AG09309 (cell line): Measurements from ENCODE around the gene MAP1A.

Source experiments
- DNase-seq: peaks from one replicate; pipeline ENCODE4 v3.0.0-alpha.2; 2010; ENCODE audit warnings: low read depth
- H3K4me3 ChIP-seq: 2 replicates; pipeline ENCODE4 v1.5.1; 2011; ENCODE audit warnings: mild to moderate bottlenecking, low read depth, low read length, moderate library complexity; ENCODE audit not compliant: control insufficient read depth
- TF ChIP-seq, protein P1 (sequence below): IDR thresholded peaks from 2 replicates; pipeline ENCODE4 v1.5.1; 2011; ENCODE audit warnings: mild to moderate bottlenecking, low read depth, low read length, inconsistent platforms; ENCODE audit not compliant: insufficient read depth, control insufficient read depth; ENCODE audit errors: missing control alignments

MAP1A gene

DNA sequence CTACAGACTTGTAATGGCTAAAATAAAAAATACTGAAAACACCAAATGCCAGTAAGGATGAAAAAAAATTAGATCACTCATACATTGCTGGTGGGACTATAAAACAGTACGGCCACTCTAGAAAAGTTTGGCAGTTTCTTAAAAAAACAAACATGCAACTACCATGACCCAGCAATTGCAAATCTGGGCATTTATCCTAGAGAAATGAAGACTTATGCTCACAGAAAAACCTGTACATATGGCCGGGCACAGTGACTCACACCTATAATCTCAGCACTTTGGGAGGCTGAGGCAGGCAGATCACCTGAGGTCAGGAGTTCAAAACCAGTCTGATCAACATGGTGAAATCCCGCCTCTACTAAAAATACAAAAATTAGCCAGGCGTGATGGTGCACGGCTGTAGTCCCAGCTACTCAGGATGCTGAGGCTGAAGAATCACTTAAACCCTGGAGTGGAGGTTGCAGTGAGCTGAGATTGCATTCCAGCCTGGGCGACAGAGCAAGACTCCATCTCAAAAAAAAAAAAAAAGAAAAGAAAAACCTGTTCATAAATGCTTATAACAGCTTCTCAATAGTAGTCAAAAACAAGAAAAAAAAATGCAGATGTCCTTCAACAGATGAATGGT, 30.0 kb upstream of the MAP1A start:
- TF ChIP-seq, protein P1, sequence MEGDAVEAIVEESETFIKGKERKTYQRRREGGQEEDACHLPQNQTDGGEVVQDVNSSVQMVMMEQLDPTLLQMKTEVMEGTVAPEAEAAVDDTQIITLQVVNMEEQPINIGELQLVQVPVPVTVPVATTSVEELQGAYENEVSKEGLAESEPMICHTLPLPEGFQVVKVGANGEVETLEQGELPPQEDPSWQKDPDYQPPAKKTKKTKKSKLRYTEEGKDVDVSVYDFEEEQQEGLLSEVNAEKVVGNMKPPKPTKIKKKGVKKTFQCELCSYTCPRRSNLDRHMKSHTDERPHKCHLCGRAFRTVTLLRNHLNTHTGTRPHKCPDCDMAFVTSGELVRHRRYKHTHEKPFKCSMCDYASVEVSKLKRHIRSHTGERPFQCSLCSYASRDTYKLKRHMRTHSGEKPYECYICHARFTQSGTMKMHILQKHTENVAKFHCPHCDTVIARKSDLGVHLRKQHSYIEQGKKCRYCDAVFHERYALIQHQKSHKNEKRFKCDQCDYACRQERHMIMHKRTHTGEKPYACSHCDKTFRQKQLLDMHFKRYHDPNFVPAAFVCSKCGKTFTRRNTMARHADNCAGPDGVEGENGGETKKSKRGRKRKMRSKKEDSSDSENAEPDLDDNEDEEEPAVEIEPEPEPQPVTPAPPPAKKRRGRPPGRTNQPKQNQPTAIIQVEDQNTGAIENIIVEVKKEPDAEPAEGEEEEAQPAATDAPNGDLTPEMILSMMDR, result no peak
- no peak for DNase-seq
- no peak overlapping the region for H3K4me3 ChIP-seq

DNA sequence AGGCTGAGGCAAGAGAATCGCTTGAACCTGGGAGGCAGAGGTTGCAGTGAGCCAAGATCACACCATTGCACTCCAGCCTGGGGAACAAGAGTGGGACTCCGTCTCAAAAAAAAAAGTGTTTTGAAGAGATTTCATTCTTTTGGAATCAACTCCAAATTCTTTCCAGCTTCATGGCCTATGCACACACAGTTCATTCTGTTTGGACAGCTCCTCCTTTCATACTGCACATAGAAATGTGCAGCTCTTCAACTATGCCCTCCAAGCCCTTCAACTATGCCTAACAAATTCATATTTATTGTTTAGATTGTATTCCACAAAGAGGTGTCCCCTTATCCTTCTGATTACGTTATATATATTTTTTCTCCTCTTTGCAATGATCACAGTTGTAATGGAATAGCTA, 28.6 kb upstream of the MAP1A start:
- DNase-seq, result no peak
- TF ChIP-seq, protein P1, result no peak
- no peak overlapping the region for H3K4me3 ChIP-seq

DNA sequence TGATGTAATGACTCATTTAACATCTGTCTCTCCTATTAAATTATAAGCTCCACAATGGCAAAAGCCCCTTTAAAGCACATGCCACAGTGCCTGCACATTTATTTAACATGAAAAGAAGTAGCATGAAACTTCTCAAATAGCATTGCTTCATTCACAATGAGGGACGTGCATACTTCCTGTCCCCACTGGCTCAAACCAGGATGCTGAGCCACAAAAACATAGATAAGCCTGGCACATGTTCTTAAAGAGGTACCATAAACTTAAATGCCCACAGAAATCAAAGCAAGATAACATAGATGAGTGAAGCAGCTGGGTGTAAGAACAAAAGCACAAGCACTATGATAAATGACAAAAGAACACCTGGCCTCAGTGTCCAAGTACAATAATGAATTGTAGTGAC, 28.2 kb upstream of the MAP1A start:
- TF ChIP-seq, protein P1, result no peak
- H3K4me3 ChIP-seq, result no peak overlapping the region
- DNase-seq, result no peak

DNA sequence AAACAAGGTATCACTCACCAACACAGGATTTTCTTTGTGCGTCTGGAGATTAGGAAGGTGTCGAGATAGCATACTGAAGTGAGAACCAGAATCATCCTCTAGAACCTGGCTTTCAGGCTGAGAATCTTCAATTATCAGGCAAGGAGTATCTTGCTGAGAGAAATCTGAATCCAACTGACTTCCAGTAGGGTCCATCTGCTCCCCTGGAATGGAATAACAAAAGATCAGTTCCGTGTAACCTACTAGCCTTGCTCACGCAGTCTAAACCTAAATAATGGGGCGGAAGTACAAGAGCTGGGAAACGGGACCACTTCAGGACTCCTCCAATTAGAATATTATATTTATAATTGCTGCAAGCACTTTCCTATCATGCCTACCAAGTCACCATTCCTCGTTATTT, 25.1 kb upstream of the MAP1A start:
- TF ChIP-seq, protein P1, result no peak
- peak overlapping the region; percentile 71 for H3K4me3 ChIP-seq
- DNase-seq, result no peak

DNA sequence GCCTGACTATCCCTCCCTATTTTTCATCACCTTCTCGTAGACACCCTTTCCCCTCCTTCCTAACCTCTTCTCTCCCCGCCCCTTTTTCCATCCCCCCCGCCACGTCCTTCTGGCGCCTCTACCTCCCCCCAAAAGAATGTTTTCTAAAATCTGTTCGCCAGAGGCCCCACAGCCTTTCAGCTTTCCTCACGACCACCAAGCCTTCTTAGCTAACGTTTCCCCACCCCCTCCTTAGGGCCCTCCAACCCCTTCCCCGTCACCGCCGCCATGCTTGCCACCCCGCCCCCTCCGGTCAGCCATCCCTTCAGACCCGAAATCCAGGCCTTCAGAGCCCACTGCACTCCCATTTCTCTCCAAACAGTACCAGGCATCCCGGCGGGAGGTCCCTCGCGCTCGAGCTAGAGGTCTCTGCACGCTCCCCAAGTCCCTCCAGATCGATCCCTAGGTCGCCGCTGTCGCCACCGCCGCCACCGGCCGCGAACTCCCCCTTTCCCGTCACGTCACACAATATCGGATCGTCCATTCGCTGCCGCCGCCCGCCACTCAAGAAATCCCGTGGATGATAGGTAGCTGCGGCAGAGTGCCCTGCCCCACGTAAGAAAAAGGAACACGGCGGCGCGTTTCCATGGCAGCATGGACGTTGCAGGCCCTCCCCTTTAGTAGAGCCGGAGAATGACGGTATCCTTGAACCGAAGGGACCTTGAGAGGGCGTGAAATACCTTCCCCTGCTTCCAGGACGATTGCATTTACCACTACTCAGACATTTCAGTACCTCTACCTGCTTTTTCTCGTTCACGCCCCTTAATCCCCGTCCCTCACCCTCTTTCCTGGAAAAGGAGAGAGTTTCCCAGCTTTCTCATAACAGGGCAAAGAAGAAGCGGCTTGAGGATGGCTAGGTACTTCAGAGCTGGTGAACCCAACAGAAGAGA, 24.5 kb upstream of the MAP1A start, which contains the start of gene TP53BP1:
TP53BP1 (minus strand) TSS at position 484 of the 929 bp plus-strand sequence; CDS start at position 371, 113 bp downstream.
- TF ChIP-seq, protein P1, result no peak
- peak; percentile 65 for DNase-seq
- peak within 1 kb of the TSS; percentile 71 for H3K4me3 ChIP-seq

DNA sequence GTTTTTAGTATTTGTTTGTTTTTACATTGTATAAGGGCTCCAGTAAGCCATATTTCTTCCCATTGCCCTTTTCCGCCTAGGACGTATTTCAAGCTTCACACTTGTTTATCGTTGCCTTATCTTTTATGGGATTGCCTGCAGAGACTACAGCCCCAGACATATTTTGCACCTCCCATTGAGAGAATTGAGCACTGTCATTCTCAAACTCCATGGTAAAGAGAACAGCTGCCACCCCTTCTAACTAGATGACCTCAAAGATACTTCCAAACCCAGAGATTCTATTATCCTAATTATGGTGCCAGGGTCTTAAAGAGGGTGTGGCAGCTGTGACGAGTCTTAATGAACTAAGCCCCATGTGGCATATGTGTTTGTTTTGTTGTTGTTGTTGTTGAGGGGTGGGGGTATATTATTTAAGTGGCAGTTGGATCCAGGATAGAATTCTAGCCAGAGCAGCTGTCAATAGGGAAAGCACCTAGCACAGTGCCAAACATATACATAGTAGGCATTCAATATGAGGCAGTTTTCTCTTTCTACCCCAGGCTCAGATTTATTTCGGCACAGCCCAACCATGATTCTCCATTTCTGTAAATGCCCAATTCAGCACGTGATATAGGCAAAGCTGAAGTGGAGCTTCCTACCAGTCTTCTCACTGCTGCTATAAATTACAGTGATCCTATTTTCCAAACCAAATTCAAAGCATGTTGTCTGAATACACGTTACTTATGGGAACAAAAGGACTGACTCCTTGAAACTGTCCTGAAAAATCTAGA, 23.5 kb upstream of the MAP1A start:
- no peak overlapping the region for H3K4me3 ChIP-seq
- DNase-seq, result no peak
- TF ChIP-seq, protein P1, result no peak
